Pancreas (tissue), 10 donors: ENCODE measurements around the gene PTPRG. TPM values are rescaled to one million over a fixed set of nuclear protein-coding genes. Genes with fewer than 3 reads are reported as not detected.

Experiments used
- ATAC-seq, 4 donors: fragments of 200-7000 bp; cut with Tn5 transposase; one replicate each; pipeline versions ENCODE4 v1.8.0 to v1.9.1; 2020; ENCODE audit warnings: mild to moderate bottlenecking in 4 of 4, moderate library complexity in 4 of 4
- DNase-seq, 6 donors: peaks; one replicate each; pipeline ENCODE4 v3.0.0-alpha.2; 2020
- FAIRE-seq: peaks from 2 replicates; lab custom pipeline; 2012; peaks lifted over from hg19 to GRCh38; lab: Jason Lieb, UNC
- H3K27ac ChIP-seq, 4 donors: fragments of 200-600 bp; sonication (generic); 1 replicate in 3 of 4; 2 replicates in 1 of 4; pipeline versions ENCODE4 v1.5.0 to v1.8.0; 2020
- H3K27me3 ChIP-seq, 4 donors: fragments of 200-600 bp; one replicate each; pipeline ENCODE4 v1.8.0; 2021
- H3K36me3 ChIP-seq, 3 donors: fragments of 200-600 bp; sonication (generic) in 1 of 3; one replicate each; pipeline versions ENCODE4 v1.5.0 to v1.8.0; 2020 to 2021
- H3K4me1 ChIP-seq, 3 donors: fragments of 200-600 bp; one replicate each; pipeline ENCODE4 v1.8.0; 2021
- H3K4me3 ChIP-seq, 4 donors: fragments of 200-600 bp; sonication (generic) in 2 of 4; one replicate each; pipeline versions ENCODE4 v1.5.0 to v1.8.0; 2020 to 2021
- H3K9me3 ChIP-seq, 4 donors: fragments of 200-600 bp; one replicate each; pipeline ENCODE4 v1.8.0; 2021
- CTCF ChIP-seq, 4 donors: fragments of 200-600 bp; sonication (generic) in 3 of 4; IDR thresholded peaks; one replicate each; pipeline versions ENCODE4 v1.5.0 to v1.8.0; 2021; ENCODE audit warnings: antibody characterized with exemption in 4 of 4
- WGBS, 2 donors: extraction: QIAGEN DNeasy Blood & Tissue Kit; methylation state at CpG; one replicate each; pipeline ENCODE4 v1.1.7; 2013; 5-methylcytosine and 5-hydroxymethylcytosine counted together
- intact Hi-C, 3 donors: fragments of 100-400 bp; cut with DNase I; formaldehyde crosslinking; loops; one replicate each; pipeline versions ENCODE4 v1.11.1 to v1.14.2; 2022
- polyA plus RNA-seq, 2 donors: library from polyadenylated mRNA; stranded (reverse); fragments of 200-250 nt; gene quantifications; one replicate each; pipeline ENCODE4 v1.2.3, GENCODE V29; 2013
- total RNA-seq, 6 donors: library from RNA; stranded (reverse); fragmentation: NEBNext Ultra II Directional in 4 of 6; extraction: Animal tissue kit (Norgen Biotek cat#: 25700) in 4 of 6; gene quantifications; one replicate each; pipeline versions ENCODE4 v1.2.1 to v1.2.4, GENCODE V29; 2021 to 2023
- donor health status: healthy with polysubstance abuse.
- donor health status: DM: no; HTN: no; CAD: no; lungs with moderate emphysema.
- donor health status: DM: no; HTN: no; CAD: no.
- donor health status: control.
- donor health status: control.
- donor health status: Bipolar disorder and iron deficiency.
- donor health status: DM: yes; HTN: yes; CAD: no.
- donor health status: DM: no; HTN: no; CAD: no.
- donor health status: DM: no; HTN: no; CAD: no.
- donor health status: DM: yes; HTN: yes; CAD: no.

The PTPRG gene
- total and polyA plus RNA-seq, 8 donors: 2.8 to 20.5 (median 9.5) TPM

- TF ChIP-seq CTCF (IDR thresholded peaks at IDR 0.05): no peak
- ATAC-seq (no peak), DNase-seq (no peak), FAIRE-seq (no peak)
- WGBS, 2 donors: 64 to 65% methylated on average over 2 of the region's 2 CpGs
- intact Hi-C loops: no loop called here
- no peaks in the 10 kb centered on the region for H3K27me3 ChIP-seq
- H3K27ac ChIP-seq: no peak overlapping the region
- no peak overlapping the region for H3K4me3 ChIP-seq
- H3K36me3 ChIP-seq: no peaks in the 10 kb centered on the region
- H3K9me3 ChIP-seq: no peaks in the 10 kb centered on the region
- peaks cover 0 to 7% (median 0%) of the 10 kb centered on the region in 3 donors for H3K4me1 ChIP-seq
Observed at GRCh38 chr3:61841988-61842387, 280.6 kb downstream of the PTPRG start.

- no peak for ATAC-seq
- Histone ChIP-seq H3K27ac (no peak overlapping the region), H3K36me3 (no peaks in the 10 kb centered on the region), H3K27me3 (no peaks in the 10 kb centered on the region), H3K4me3 (no peak overlapping the region), H3K4me1 (peaks cover 0 to 7% (median 0%) of the 10 kb centered on the region in 3 donors), H3K9me3 (no peaks in the 10 kb centered on the region)
- 96 to 99% methylated on average over 5 of the region's 5 CpGs for WGBS, 2 donors
- DNase-seq: no peak
- no peak for TF ChIP-seq CTCF (IDR thresholded peaks at IDR 0.05)
- intact Hi-C loops: no loop called here
- no peak for FAIRE-seq
Observed at GRCh38 chr3:61844346-61844745, 283.0 kb downstream of the PTPRG start.

- WGBS, 2 donors: 94 to 97% methylated on average over 2 of the region's 2 CpGs
- H3K9me3 ChIP-seq: no peaks in the 10 kb centered on the region
- peaks cover 0 to 7% (median 0%) of the 10 kb centered on the region in 3 donors for H3K4me1 ChIP-seq
- no peaks in the 10 kb centered on the region for H3K27me3 ChIP-seq
- no peak for TF ChIP-seq CTCF (IDR thresholded peaks at IDR 0.05)
- no peak for DNase-seq
- no peak overlapping the region for H3K27ac ChIP-seq
- H3K4me3 ChIP-seq: no peak overlapping the region
- FAIRE-seq: no peak
- intact Hi-C loops: no loop called here
- H3K36me3 ChIP-seq: no peaks in the 10 kb centered on the region
- ATAC-seq: no peak
Observed at GRCh38 chr3:61846488-61846887, 285.1 kb downstream of the PTPRG start.

GRCh38 chr3:61847784-61848462, 286.6 kb downstream of the PTPRG start:
- ATAC-seq (peak; percentile 53 to 77 (median 67)), FAIRE-seq (no peak), DNase-seq (peak in 2 of 6 donors; percentile 10 to 31)
- TF ChIP-seq CTCF (IDR thresholded peaks at IDR 0.05): no peak
- intact Hi-C loops: no loop called here
- no peak overlapping the region for H3K4me3 ChIP-seq
- no peaks in the 10 kb centered on the region for H3K27me3 ChIP-seq
- H3K36me3 ChIP-seq: no peaks in the 10 kb centered on the region
- peaks cover 0 to 7% (median 0%) of the 10 kb centered on the region in 3 donors for H3K4me1 ChIP-seq
- no peaks in the 10 kb centered on the region for H3K9me3 ChIP-seq
- WGBS, 2 donors: 61 to 64% methylated on average over 7 of the region's 7 CpGs
- no peak overlapping the region for H3K27ac ChIP-seq

- Histone ChIP-seq H3K4me1 (peaks cover 0 to 7% (median 0%) of the 10 kb centered on the region in 3 donors), H3K4me3 (no peak overlapping the region), H3K9me3 (no peaks in the 10 kb centered on the region), H3K36me3 (no peaks in the 10 kb centered on the region), H3K27me3 (no peaks in the 10 kb centered on the region), H3K27ac (no peak overlapping the region)
- WGBS, 2 donors: 21 to 33% methylated on average over 3 of the region's 3 CpGs
- DNase-seq (no peak), FAIRE-seq (no peak), ATAC-seq (peak in 3 of 4 donors; percentile 51 to 72 (median 65))
- no peak for TF ChIP-seq CTCF (IDR thresholded peaks at IDR 0.05)
- intact Hi-C loops: no loop called here
Observed at GRCh38 chr3:61848885-61849284, 287.5 kb downstream of the PTPRG start.
